ENCODE measurements around the gene TYR.

- TF ChIP-seq, protein P1, sequence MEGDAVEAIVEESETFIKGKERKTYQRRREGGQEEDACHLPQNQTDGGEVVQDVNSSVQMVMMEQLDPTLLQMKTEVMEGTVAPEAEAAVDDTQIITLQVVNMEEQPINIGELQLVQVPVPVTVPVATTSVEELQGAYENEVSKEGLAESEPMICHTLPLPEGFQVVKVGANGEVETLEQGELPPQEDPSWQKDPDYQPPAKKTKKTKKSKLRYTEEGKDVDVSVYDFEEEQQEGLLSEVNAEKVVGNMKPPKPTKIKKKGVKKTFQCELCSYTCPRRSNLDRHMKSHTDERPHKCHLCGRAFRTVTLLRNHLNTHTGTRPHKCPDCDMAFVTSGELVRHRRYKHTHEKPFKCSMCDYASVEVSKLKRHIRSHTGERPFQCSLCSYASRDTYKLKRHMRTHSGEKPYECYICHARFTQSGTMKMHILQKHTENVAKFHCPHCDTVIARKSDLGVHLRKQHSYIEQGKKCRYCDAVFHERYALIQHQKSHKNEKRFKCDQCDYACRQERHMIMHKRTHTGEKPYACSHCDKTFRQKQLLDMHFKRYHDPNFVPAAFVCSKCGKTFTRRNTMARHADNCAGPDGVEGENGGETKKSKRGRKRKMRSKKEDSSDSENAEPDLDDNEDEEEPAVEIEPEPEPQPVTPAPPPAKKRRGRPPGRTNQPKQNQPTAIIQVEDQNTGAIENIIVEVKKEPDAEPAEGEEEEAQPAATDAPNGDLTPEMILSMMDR (IDR thresholded peaks at IDR 0.05) = no peak
- no peak for TF ChIP-seq POLR2A (IDR thresholded peaks at IDR 0.05)
- TF ChIP-seq EP300 (IDR thresholded peaks at IDR 0.05; ENCODE audit: low read depth) = no peak
- TF ChIP-seq POLR2AphosphoS5 (IDR thresholded peaks at IDR 0.05) = no peak
Observed at GRCh38 chr11:89161949-89162348, 15.7 kb upstream of the TYR start.
